GM06990 (cell line): Measurements from ENCODE around the gene HINT2.
A peak's percentile ranks its signal among the peaks of the same experiment; 100 is the strongest.

Source experiments
- DNase-seq: peaks from one replicate; pipeline ENCODE4 v3.0.0-alpha.2; 2011; ENCODE audit not compliant: insufficient read length; ENCODE audit errors: extremely low read depth
- H3K27me3 ChIP-seq: replicated peaks from 2 replicates; pipeline ENCODE4 v1.6.0; 2011; ENCODE audit warnings: low read length; ENCODE audit not compliant: control insufficient read depth, insufficient read depth
- H3K36me3 ChIP-seq: 2 replicates; pipeline ENCODE4 v1.5.1; 2011; ENCODE audit warnings: low read length; ENCODE audit not compliant: control insufficient read depth, insufficient read depth
- H3K4me3 ChIP-seq: replicated peaks from 2 replicates; pipeline ENCODE4 v1.5.1; 2011; ENCODE audit warnings: low read depth, mild to moderate bottlenecking, control low read depth, low read length
- TF ChIP-seq, protein P1 (sequence below): IDR thresholded peaks from 2 replicates; pipeline ENCODE4 v1.5.1; 2011; ENCODE audit warnings: low read length, control low read depth, mild to moderate bottlenecking, inconsistent platforms; ENCODE audit not compliant: insufficient read depth, poor library complexity, severe bottlenecking

The HINT2 gene

GRCh38 chr9:35791297-35791921 is 23.4 kb downstream of the HINT2 start, which contains the start of gene NPR2:
TSS of gene NPR2 (plus strand) at chr9:35791591. CDS start at chr9:35792409, 818 bp downstream.
- Histone ChIP-seq H3K27me3 (no peaks in the 10 kb centered on the region), H3K4me3 (no peak within 1 kb of the TSS), H3K36me3 (peaks cover 5% of the 10 kb centered on the region)
- DNase-seq: no peak
- TF ChIP-seq, protein P1, sequence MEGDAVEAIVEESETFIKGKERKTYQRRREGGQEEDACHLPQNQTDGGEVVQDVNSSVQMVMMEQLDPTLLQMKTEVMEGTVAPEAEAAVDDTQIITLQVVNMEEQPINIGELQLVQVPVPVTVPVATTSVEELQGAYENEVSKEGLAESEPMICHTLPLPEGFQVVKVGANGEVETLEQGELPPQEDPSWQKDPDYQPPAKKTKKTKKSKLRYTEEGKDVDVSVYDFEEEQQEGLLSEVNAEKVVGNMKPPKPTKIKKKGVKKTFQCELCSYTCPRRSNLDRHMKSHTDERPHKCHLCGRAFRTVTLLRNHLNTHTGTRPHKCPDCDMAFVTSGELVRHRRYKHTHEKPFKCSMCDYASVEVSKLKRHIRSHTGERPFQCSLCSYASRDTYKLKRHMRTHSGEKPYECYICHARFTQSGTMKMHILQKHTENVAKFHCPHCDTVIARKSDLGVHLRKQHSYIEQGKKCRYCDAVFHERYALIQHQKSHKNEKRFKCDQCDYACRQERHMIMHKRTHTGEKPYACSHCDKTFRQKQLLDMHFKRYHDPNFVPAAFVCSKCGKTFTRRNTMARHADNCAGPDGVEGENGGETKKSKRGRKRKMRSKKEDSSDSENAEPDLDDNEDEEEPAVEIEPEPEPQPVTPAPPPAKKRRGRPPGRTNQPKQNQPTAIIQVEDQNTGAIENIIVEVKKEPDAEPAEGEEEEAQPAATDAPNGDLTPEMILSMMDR: no peak

DNA sequence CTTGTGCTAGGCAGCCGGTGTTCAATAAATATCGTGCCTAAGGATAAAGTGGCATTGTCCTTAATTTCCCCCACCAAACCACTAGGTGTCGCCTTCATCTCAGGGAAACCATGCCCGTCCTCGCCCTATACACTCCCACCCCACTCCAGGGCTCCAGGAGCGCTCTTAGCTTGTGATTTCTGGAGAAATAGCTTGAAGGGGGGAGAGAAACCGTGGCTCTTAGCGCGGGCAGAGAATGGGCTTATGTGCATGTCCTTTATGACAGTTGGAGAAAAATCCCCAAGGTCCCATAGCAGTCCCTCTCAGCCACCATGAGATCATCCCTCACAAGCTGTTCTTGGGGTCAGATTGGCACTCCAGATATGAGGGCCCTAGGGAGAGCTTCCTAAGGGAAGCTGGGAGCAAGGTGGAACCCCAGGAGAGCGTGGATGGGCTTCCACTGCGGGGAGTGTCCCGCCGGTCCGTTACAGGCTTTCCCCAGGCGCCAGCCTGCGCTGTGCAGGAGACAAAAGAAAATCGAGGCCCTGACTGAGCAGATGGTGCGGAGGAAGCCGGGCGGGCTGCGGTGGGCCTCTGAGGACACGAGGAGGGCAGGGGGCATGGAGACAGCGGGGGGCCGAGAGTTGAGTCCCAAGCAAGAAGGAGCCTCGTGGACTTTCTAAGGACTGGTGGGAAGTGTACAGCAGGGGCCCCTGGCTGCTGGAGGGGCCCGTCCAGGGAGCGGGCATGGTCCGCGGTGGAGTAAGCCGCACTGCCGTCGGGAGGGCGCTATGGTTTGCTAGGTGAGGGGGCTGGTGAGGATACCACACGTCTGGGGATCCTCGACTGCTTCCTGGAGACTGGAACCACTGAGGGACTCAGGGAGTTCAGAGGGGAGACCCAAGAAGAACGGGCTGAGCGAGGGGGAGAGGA is 24.2 kb downstream of the HINT2 start:
- peaks cover 5% of the 10 kb centered on the region for H3K36me3 ChIP-seq
- no peaks in the 10 kb centered on the region for H3K27me3 ChIP-seq
- no peak overlapping the region for H3K4me3 ChIP-seq
- DNase-seq: no peak
- TF ChIP-seq, protein P1: peak; percentile 80

GRCh38 chr9:35790025-35790384 is 24.8 kb downstream of the HINT2 start:
- Histone ChIP-seq H3K4me3 (no peak overlapping the region), H3K36me3 (peaks cover 8% of the 10 kb centered on the region), H3K27me3 (no peaks in the 10 kb centered on the region)
- TF ChIP-seq, protein P1: no peak
- no peak for DNase-seq

DNA sequence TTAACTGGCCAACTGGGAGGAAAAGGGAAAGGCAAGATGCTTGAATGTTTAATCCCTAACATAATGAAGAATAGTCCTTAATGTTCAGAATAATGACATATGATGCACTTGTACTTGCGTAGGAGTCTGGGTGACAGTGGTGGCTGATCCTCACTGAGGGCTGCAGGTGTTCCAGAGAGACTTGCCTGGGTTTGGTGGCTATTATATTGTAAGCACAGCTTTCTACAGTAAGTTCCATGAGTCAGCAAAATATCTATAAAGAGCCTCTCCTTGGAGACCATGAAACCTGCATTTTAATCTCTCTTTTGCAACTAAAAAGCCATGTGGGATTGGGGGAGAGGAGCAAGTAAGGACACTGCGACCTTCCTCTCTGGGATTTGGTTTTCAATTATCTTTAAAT is 25.3 kb downstream of the HINT2 start:
- DNase-seq: no peak
- TF ChIP-seq, protein P1: no peak
- H3K36me3 ChIP-seq: peaks cover 8% of the 10 kb centered on the region
- no peak overlapping the region for H3K4me3 ChIP-seq
- no peaks in the 10 kb centered on the region for H3K27me3 ChIP-seq

DNA sequence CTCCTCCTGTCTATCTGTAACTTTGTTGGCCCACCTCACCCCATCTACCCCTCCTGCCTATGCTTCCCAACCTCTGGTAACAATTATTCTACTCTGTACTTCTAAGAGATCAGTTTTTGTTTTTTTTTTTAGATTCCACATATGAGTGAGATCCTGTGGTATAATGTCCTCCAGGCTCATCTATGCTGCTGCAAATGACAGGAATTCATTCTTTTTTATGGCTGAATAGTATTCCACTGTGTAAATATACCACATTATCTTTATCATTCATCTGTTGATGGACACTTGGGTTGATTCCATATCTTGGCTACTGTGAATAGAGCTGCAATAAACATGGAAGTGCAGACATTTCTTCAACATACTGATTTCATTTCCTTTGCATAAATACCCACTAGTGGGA is 31.4 kb downstream of the HINT2 start:
- TF ChIP-seq, protein P1: no peak
- Histone ChIP-seq H3K36me3 (peaks cover 3% of the 10 kb centered on the region; the same call in 1 of the 2 replicates), H3K27me3 (no peaks in the 10 kb centered on the region), H3K4me3 (no peak overlapping the region)
- DNase-seq: no peak
